GM18517 (cell line): Measurements from ENCODE around the gene ITFG2.
"Not testable (repeated sequence)": the region's sequence is repeated elsewhere in the genome, so short reads cannot be mapped to it uniquely, and the experiment has no call there.

Source experiments
- ATAC-seq: cut with Tn5 transposase; IDR thresholded peaks from one replicate; pipeline ENCODE4 v1.9.1; 2021; ENCODE audit warnings: mild to moderate bottlenecking, moderate library complexity; ENCODE audit not compliant: unreplicated experiment

Gene ITFG2

DNA sequence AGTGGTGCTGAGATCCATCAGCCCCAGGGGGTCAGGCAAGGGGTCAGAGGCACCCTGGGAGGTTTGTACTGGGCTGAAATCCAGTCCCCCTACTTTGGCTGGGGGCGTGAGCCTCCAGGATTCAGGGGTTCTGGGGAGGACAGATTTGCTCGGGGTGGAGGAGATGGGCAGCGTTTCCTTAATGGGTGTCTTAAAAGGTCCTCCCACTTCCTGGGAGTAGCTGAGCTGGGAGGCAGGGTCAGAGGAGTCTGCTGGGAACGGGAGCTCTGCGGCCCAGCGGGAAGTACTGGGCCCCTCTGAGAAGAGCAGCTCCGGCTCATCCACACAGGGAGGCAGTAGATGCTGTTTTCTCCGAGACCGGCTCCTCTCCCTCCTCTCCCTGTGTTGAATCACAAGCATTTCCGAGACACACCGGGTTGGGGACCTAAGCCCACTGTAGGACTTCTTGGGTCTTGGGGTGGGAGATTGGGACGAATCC lies 46.5 kb downstream of the ITFG2 start:
- ATAC-seq: no peak

DNA sequence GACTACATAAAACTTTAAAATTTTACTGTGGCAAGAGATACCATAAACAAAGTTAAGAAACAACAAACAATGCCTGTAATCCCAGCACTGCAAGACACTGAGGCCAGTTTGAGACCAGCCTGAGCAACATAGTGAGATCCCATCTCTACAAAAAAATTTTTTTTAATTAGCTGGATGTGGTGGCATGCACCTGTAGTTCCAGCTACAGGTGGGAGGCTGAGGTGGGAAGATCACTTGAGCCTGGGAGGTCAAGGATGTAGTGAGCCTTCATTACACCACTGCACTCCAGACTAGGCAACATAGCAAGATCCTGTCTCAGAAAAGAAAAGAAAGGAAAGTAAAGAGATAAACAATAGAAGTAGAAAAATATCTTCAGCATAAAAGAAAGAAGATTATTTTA lies 47.7 kb downstream of the ITFG2 start:
- ATAC-seq: no peak

DNA sequence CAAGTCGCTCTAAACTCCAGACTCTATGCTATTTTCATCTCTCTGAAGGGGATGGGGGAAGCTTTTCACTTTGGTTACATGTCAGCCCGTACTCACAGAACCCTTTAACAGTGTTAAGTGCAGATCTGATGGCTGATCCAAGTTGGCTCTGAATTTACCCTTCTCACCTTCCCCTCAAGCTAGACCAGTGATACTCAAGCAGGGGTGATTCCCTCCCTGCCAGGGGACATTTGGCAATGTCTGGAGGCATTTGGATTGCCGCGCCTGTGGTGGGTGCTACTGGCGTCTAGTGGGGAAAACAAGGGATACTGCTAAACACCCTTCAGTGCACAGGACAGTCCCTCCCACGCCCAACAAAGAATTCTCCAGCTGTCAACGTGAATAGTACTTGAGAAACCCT lies 50.4 kb downstream of the ITFG2 start:
- ATAC-seq: no peak

DNA sequence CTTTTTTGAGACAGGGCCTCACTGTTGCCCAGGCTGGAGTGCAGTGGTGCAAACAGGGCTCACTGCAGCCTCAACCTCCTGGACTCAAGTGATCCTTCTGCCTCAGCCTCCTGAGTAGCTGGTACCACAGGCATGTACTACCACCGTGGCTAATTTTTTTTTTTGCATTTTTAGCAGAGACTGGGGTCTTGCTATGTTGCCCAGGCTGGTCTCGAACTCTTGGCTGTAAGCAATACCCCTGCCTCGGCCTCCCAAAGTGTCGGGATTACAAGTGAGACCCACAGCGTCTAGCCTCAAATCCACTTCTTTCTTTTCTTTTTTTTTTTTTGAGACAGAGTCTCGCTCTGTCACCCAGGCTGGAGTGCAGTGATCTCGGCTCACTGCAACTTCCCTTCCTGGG lies 50.9 kb downstream of the ITFG2 start:
- not testable (repeated sequence) for ATAC-seq

DNA sequence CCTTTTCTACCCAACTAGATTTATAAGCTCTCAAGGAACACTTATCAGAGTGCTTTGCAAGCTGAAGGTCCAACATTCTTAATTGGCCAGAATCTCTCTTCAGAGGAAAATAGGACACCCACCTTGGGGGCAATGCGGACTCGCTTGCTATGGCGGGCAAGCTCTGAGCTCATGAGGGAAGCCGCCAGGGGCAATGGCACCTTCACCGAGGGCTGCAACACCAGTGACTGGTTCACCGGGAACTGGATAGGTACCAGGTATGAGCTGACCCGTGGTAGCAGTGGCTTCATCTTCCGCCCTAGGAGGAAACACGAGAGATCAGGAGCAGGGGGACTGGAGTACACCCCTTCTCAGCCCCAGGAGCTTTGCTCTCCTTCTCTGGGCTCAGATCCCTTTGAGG lies 51.7 kb downstream of the ITFG2 start:
- ATAC-seq: no peak

DNA sequence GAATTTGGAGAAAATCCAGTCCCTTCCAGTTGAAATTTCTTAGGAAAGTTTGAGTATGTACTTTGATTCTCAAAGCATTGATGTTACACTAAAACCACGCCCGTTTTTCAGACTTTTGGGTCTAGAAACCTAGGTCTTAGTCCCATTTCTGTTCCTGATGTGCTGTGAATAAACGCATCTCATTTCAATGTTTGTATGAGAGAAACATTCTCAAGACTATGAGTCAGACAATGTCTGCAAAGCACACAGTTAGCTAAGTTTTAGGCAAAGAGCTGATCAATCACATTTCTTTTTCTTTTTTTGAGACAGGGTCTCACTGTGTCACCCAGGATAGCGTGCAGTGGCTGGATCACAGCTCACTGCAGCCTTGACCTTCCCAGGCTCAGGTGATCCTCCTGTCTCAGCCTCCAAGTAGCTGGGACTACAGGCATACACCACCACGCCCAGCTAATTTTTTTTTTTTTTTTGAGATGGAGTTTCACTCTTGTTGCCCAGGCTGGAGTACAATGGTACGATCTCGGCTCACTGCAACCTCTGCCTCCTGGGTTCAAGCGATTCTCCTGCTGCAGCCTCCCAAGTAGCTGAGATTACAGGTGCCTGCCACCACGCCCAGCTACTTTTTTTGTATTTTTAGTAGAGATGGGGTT lies 56.6 kb downstream of the ITFG2 start:
- ATAC-seq: not testable (repeated sequence)
